K562 (cell line): Measurements from ENCODE around the gene IL11. TPM values are rescaled to one million over a fixed set of nuclear protein-coding genes. Genes with fewer than 3 reads are reported as not detected.

Experiments
- CBX3 ChIP-seq, 2 experiments: IDR thresholded peaks; 1 replicate in 1 of 2; 2 replicates in 1 of 2; pipeline ENCODE4 v1.6.1; 2012; ENCODE audit warnings: inconsistent platforms in 2 of 2, low read length in 2 of 2, borderline replicate concordance in 1 of 2, control low read depth in 1 of 2
- CHD4 ChIP-seq: fragments of 200-600 bp; sonication (generic); IDR thresholded peaks from 3 replicates; pipeline ENCODE4 v1.6.1; 2012; ENCODE audit warnings: low read depth, mild to moderate bottlenecking, mixed read lengths, low read length, inconsistent platforms; ENCODE audit not compliant: insufficient read depth, insufficient replicate concordance, poor library complexity, severe bottlenecking
- COPS2 ChIP-seq: fragments of 450-650 bp; conservative IDR thresholded peaks from 2 replicates; pipeline ENCODE4 v1.6.1; 2016; ENCODE audit warnings: mild to moderate bottlenecking, moderate library complexity
- GATA2 ChIP-seq: sonication (generic); formaldehyde crosslinking; IDR thresholded peaks from 2 replicates; pipeline ENCODE4 v1.4.0; 2020; ENCODE audit warnings: mild to moderate bottlenecking, missing genetic modification reagents
- HINFP ChIP-seq: fragments of 450-650 bp; conservative IDR thresholded peaks from 2 replicates; pipeline ENCODE4 v1.6.1; 2016; ENCODE audit warnings: missing genetic modification characterization, low read depth, mild to moderate bottlenecking, control low read depth, missing compliant biosample characterization
- ILK ChIP-seq: fragments of 450-650 bp; IDR thresholded peaks from 2 replicates; pipeline ENCODE4 v1.6.1; 2016; ENCODE audit warnings: missing genetic modification characterization, low read depth, mild to moderate bottlenecking, missing compliant biosample characterization, moderate library complexity, borderline replicate concordance
- KLF13 ChIP-seq: fragments of 450-650 bp; IDR thresholded peaks from 2 replicates; pipeline ENCODE4 v1.6.1; 2016; ENCODE audit warnings: missing genetic modification characterization, low read depth, mild to moderate bottlenecking, missing compliant biosample characterization, moderate library complexity, borderline replicate concordance
- MAFF ChIP-seq: IDR thresholded peaks from 2 replicates; pipeline ENCODE4 v1.6.1; 2012; ENCODE audit warnings: low read length, improper control_type of control experiment
- NFRKB ChIP-seq: fragments of 450-650 bp; IDR thresholded peaks from 2 replicates; pipeline ENCODE4 v1.6.1; 2016; ENCODE audit warnings: low read depth
- NFYB ChIP-seq: IDR thresholded peaks from 2 replicates; pipeline ENCODE4 v1.6.1; 2011; ENCODE audit warnings: mild to moderate bottlenecking, moderate library complexity; ENCODE audit not compliant: insufficient read length; ENCODE audit errors: extremely low read depth
- NR3C1 ChIP-seq: sonication (generic); formaldehyde crosslinking; IDR thresholded peaks from 2 replicates; pipeline ENCODE4 v1.8.1; 2022; ENCODE audit warnings: missing genetic modification reagents
- RBM39 ChIP-seq: fragments of 200-400 bp; formaldehyde crosslinking; optimal IDR thresholded peaks from 2 replicates; pipeline ENCODE3; 2018; ENCODE audit warnings: low read depth, low read length
- SIX5 ChIP-seq, 2 experiments: IDR thresholded peaks; 2 replicates each; pipeline ENCODE4 v1.6.1; 2011; ENCODE audit warnings: low read length in 2 of 2, borderline replicate concordance in 1 of 2, low read depth in 1 of 2, mild to moderate bottlenecking in 1 of 2, moderate library complexity in 1 of 2; ENCODE audit not compliant: insufficient read depth in 1 of 2
- SNRNP70 ChIP-seq: fragments of 200-400 bp; formaldehyde crosslinking; optimal IDR thresholded peaks from 2 replicates; pipeline ENCODE3; 2017; ENCODE audit warnings: low read depth, low read length
- SRSF7 ChIP-seq: fragments of 200-400 bp; formaldehyde crosslinking; optimal IDR thresholded peaks from 2 replicates; pipeline ENCODE3; 2017; ENCODE audit warnings: mild to moderate bottlenecking, low read depth, low read length
- STAT6 ChIP-seq: sonication (generic); formaldehyde crosslinking; IDR thresholded peaks from 2 replicates; pipeline ENCODE4 v1.8.1; 2023; ENCODE audit warnings: mild to moderate bottlenecking, missing genetic modification reagents
- TBL1XR1 ChIP-seq, 2 experiments: IDR thresholded peaks; 2 replicates each; pipeline ENCODE4 v1.6.1; 2012; ENCODE audit warnings: improper control_type of control experiment in 2 of 2, low read length in 2 of 2, mild to moderate bottlenecking in 1 of 2
- ZNF3 ChIP-seq: fragments of 250-450 bp; sonication (Bioruptor Pico); IDR thresholded peaks from 2 replicates; pipeline ENCODE4 v1.5.0; 2021; ENCODE audit warnings: mild to moderate bottlenecking, moderate library complexity
- ZNF717 ChIP-seq: fragments of 250-450 bp; sonication (Bioruptor Pico); IDR thresholded peaks from 2 replicates; pipeline ENCODE4 v1.5.0; 2021
- polyA plus RNA-seq, 8 experiments: library from polyadenylated mRNA; depleted of rRNA in 4 of 8; stranded (reverse) in 5 of 8; unstranded in 3 of 8; fragments of >200 nt; fragmentation: Nextera tagmentation in 2 of 8; fragmentation: Illumina TruSeq in 1 of 8; extraction: Ambion mirVana in 2 of 8; extraction: Trizol in 1 of 8; gene quantifications; 2 replicates each; pipeline versions ENCODE4 v1.2.1 to v1.2.3, GENCODE V29; 2011 to 2014; ENCODE audit warnings: inconsistent platforms in 1 of 8, missing spikeins in 1 of 8
- total RNA-seq, 7 experiments: library from RNA; depleted of rRNA in 6 of 7; stranded (reverse); fragments of >200 nt in 6 of 7; fragmentation: Illumina TruSeq in 2 of 7; extraction: Trizol in 2 of 7; gene quantifications; 2 replicates each; pipeline versions ENCODE4 v1.2.1 to v1.2.3, GENCODE V29; 2011 to 2021; ENCODE audit warnings: low replicate concordance in 1 of 7
- TF ChIP-seq, protein P1 (sequence below): IDR thresholded peaks from 2 replicates; pipeline ENCODE4 v1.6.1; 2011; ENCODE audit not compliant: insufficient read length; ENCODE audit errors: extremely low read depth
- TF ChIP-seq, protein P2 (sequence below): fragments of 450-650 bp; formaldehyde crosslinking; IDR thresholded peaks from 2 replicates; pipeline ENCODE4 v1.4.0; 2022; ENCODE audit warnings: missing genetic modification characterization
- TF ChIP-seq, protein P3 (sequence below): fragments of 250-450 bp; sonication (Bioruptor Pico); IDR thresholded peaks from 2 replicates; pipeline ENCODE4 v1.8.0; 2021; ENCODE audit warnings: borderline replicate concordance, mild to moderate bottlenecking, moderate library complexity; ENCODE audit not compliant: poor library complexity, severe bottlenecking

Gene IL11
- total and polyA plus RNA-seq, 9 of the 15 experiments (the other 6 are each of a cell fraction or from before 2014, with no cell fraction given) = 0.04 to 0.42 (median 0.06) TPM; not detected in 6

DNA sequence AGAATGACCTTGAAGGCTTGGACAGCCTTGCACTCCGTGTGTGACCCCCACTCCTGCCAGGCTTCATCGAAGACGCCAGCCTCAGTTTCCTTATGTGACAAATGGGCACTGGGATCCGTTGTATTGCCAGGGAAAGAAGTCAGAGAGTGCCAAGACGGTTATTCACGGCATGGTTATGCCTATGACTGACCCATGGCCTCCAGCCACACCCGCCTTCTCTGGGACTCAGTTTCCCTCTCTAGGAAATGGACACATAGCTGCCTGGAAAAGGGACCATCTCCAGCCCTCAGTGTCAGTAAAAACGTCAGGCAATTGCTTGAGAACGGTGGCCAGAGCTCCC is 38.2 kb upstream of the IL11 start (continued):
- TF ChIP-seq, protein P1, sequence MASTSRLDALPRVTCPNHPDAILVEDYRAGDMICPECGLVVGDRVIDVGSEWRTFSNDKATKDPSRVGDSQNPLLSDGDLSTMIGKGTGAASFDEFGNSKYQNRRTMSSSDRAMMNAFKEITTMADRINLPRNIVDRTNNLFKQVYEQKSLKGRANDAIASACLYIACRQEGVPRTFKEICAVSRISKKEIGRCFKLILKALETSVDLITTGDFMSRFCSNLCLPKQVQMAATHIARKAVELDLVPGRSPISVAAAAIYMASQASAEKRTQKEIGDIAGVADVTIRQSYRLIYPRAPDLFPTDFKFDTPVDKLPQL = no peak
- TF ChIP-seq CBX3 (IDR thresholded peaks at IDR 0.05; ENCODE audit: borderline replicate concordance in 1 of 2, low read length in 2 of 2) (no peak; a peak in 2 of 3 replicates), ZNF3 (no peak), GATA2 (CRISPR knock-in tag) (no peak), NFYB (no peak), MAFF (no peak), KLF13 (0 out of 2 replicates have a peak, but pooled peaks have one; percentile 19), HINFP (tag) (no peak), TBL1XR1 (IDR thresholded peaks at IDR 0.05; ENCODE audit: low read length in 2 of 2) (no peak), STAT6 (CRISPR knock-in tag) (peak; percentile 52; the same call in 1 of the 2 replicates), ILK (no peak), SNRNP70 (no peak), CHD4 (peak; percentile 69), NFRKB (peak; percentile 99), RBM39 (no peak), COPS2 (no peak), SIX5 (IDR thresholded peaks at IDR 0.05; ENCODE audit: borderline replicate concordance in 1 of 2, insufficient read depth in 1 of 2, low read depth in 1 of 2, low read length in 2 of 2) (no peak), SRSF7 (no peak), NR3C1 (CRISPR knock-in tag) (no peak), ZNF717 (CRISPR knock-in tag) (no peak)
- TF ChIP-seq, protein P2, sequence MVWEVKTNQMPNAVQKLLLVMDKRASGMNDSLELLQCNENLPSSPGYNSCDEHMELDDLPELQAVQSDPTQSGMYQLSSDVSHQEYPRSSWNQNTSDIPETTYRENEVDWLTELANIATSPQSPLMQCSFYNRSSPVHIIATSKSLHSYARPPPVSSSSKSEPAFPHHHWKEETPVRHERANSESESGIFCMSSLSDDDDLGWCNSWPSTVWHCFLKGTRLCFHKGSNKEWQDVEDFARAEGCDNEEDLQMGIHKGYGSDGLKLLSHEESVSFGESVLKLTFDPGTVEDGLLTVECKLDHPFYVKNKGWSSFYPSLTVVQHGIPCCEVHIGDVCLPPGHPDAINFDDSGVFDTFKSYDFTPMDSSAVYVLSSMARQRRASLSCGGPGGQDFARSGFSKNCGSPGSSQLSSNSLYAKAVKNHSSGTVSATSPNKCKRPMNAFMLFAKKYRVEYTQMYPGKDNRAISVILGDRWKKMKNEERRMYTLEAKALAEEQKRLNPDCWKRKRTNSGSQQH = peak; percentile 65; the same call in 1 of the 2 replicates
- TF ChIP-seq, protein P3, sequence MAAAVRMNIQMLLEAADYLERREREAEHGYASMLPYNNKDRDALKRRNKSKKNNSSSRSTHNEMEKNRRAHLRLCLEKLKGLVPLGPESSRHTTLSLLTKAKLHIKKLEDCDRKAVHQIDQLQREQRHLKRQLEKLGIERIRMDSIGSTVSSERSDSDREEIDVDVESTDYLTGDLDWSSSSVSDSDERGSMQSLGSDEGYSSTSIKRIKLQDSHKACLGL (CRISPR knock-in tag) = no peak
